HEK293 (cell line): ENCODE data around the gene SLC35A2.

Experiments used
- ATF2 ChIP-seq: fragments of 450-650 bp; formaldehyde crosslinking; IDR thresholded peaks from 2 replicates; pipeline ENCODE4 v1.5.1; 2016; ENCODE audit warnings: missing biosample characterization, missing genetic modification characterization, low read depth
- GLIS2 ChIP-seq: fragments of 450-650 bp; formaldehyde crosslinking; IDR thresholded peaks from 2 replicates; pipeline ENCODE4 v1.5.1; 2016; ENCODE audit warnings: missing biosample characterization, missing genetic modification characterization
- KLF10 ChIP-seq: fragments of 450-650 bp; IDR thresholded peaks from 2 replicates; pipeline ENCODE4 v1.5.1; 2018; ENCODE audit warnings: missing biosample characterization, mild to moderate bottlenecking, missing genetic modification characterization
- KLF16 ChIP-seq: fragments of 450-650 bp; formaldehyde crosslinking; IDR thresholded peaks from 2 replicates; pipeline ENCODE4 v1.5.1; 2017; ENCODE audit warnings: missing biosample characterization, missing genetic modification characterization
- KLF8 ChIP-seq: fragments of 450-650 bp; formaldehyde crosslinking; IDR thresholded peaks from 2 replicates; pipeline ENCODE4 v1.5.1; 2016; ENCODE audit warnings: missing biosample characterization, missing genetic modification characterization
- MYNN ChIP-seq: fragments of 450-650 bp; formaldehyde crosslinking; IDR thresholded peaks from 2 replicates; pipeline ENCODE4 v1.5.1; 2016; ENCODE audit warnings: missing biosample characterization, missing genetic modification characterization, borderline replicate concordance
- OVOL3 ChIP-seq: fragments of 450-650 bp; formaldehyde crosslinking; IDR thresholded peaks from 2 replicates; pipeline ENCODE4 v1.5.1; 2016; ENCODE audit warnings: missing biosample characterization, missing genetic modification characterization
- REPIN1 ChIP-seq: fragments of 450-650 bp; formaldehyde crosslinking; IDR thresholded peaks from 2 replicates; pipeline ENCODE4 v1.5.1; 2017; ENCODE audit warnings: missing biosample characterization, missing genetic modification characterization, low read depth
- SCRT2 ChIP-seq: fragments of 450-650 bp; formaldehyde crosslinking; IDR thresholded peaks from 2 replicates; pipeline ENCODE4 v1.5.1; 2016; ENCODE audit warnings: missing biosample characterization, missing genetic modification characterization
- SP3 ChIP-seq: fragments of 450-650 bp; formaldehyde crosslinking; IDR thresholded peaks from 2 replicates; pipeline ENCODE4 v1.5.1; 2016; ENCODE audit warnings: missing biosample characterization, missing genetic modification characterization
- SP7 ChIP-seq: fragments of 450-650 bp; formaldehyde crosslinking; IDR thresholded peaks from 2 replicates; pipeline ENCODE4 v1.5.1; 2016; ENCODE audit warnings: missing biosample characterization, missing genetic modification characterization
- TRIM28 ChIP-seq: IDR thresholded peaks from 2 replicates; pipeline ENCODE4 v1.6.1; 2011; ENCODE audit warnings: low read length, control low read depth, borderline replicate concordance
- ZBTB49 ChIP-seq: fragments of 450-650 bp; formaldehyde crosslinking; IDR thresholded peaks from 2 replicates; pipeline ENCODE4 v1.5.1; 2016; ENCODE audit warnings: missing biosample characterization, missing genetic modification characterization, low read depth
- ZBTB8A ChIP-seq: fragments of 450-650 bp; formaldehyde crosslinking; IDR thresholded peaks from 2 replicates; pipeline ENCODE4 v1.5.1; 2016; ENCODE audit warnings: missing biosample characterization, missing genetic modification characterization
- ZNF10 ChIP-seq: fragments of 450-650 bp; formaldehyde crosslinking; IDR thresholded peaks from 2 replicates; pipeline ENCODE4 v1.5.1; 2017; ENCODE audit warnings: missing biosample characterization, missing genetic modification characterization
- ZNF114 ChIP-seq: fragments of 450-650 bp; formaldehyde crosslinking; IDR thresholded peaks from 2 replicates; pipeline ENCODE4 v1.5.0; 2017; ENCODE audit warnings: missing biosample characterization, missing genetic modification characterization
- ZNF2 ChIP-seq: fragments of 450-650 bp; formaldehyde crosslinking; IDR thresholded peaks from 2 replicates; pipeline ENCODE4 v1.5.1; 2016; ENCODE audit warnings: missing biosample characterization, missing genetic modification characterization
- ZNF202 ChIP-seq: fragments of 450-650 bp; formaldehyde crosslinking; IDR thresholded peaks from 2 replicates; pipeline ENCODE4 v1.5.1; 2016; ENCODE audit warnings: missing biosample characterization, missing genetic modification characterization, borderline replicate concordance
- ZNF280D ChIP-seq: fragments of 450-650 bp; formaldehyde crosslinking; IDR thresholded peaks from 2 replicates; pipeline ENCODE4 v1.5.1; 2016; ENCODE audit warnings: missing biosample characterization, missing genetic modification characterization
- ZNF366 ChIP-seq: fragments of 450-650 bp; formaldehyde crosslinking; conservative IDR thresholded peaks from 2 replicates; pipeline ENCODE4 v1.5.1; 2016; ENCODE audit warnings: missing biosample characterization, missing genetic modification characterization
- ZNF510 ChIP-seq: fragments of 450-650 bp; formaldehyde crosslinking; IDR thresholded peaks from 2 replicates; pipeline ENCODE4 v1.5.1; 2018; ENCODE audit warnings: mild to moderate bottlenecking, missing genetic modification characterization, missing biosample characterization; ENCODE audit not compliant: insufficient replicate concordance
- ZNF555 ChIP-seq: fragments of 450-650 bp; formaldehyde crosslinking; conservative IDR thresholded peaks from 2 replicates; pipeline ENCODE4 v1.5.1; 2017; ENCODE audit warnings: missing biosample characterization, mild to moderate bottlenecking, missing genetic modification characterization, inconsistent platforms
- ZNF560 ChIP-seq: fragments of 450-650 bp; formaldehyde crosslinking; IDR thresholded peaks from 2 replicates; pipeline ENCODE4 v1.5.1; 2017; ENCODE audit warnings: missing biosample characterization, missing genetic modification characterization, borderline replicate concordance
- ZNF610 ChIP-seq: fragments of 450-650 bp; formaldehyde crosslinking; IDR thresholded peaks from 2 replicates; pipeline ENCODE4 v1.5.1; 2016; ENCODE audit warnings: missing biosample characterization, missing genetic modification characterization, borderline replicate concordance
- ZNF639 ChIP-seq: fragments of 450-650 bp; formaldehyde crosslinking; IDR thresholded peaks from 2 replicates; pipeline ENCODE4 v1.5.1; 2016; ENCODE audit warnings: missing biosample characterization, missing genetic modification characterization
- ZNF670 ChIP-seq: fragments of 450-650 bp; formaldehyde crosslinking; IDR thresholded peaks from 2 replicates; pipeline ENCODE4 v1.5.1; 2016; ENCODE audit warnings: missing biosample characterization, missing genetic modification characterization, low read depth
- ZNF701 ChIP-seq: fragments of 450-650 bp; formaldehyde crosslinking; IDR thresholded peaks from 2 replicates; pipeline ENCODE4 v1.5.1; 2016; ENCODE audit warnings: missing biosample characterization, missing genetic modification characterization
- ZNF707 ChIP-seq: fragments of 450-650 bp; formaldehyde crosslinking; IDR thresholded peaks from 2 replicates; pipeline ENCODE4 v1.5.1; 2016; ENCODE audit warnings: missing biosample characterization, missing genetic modification characterization
- ZNF785 ChIP-seq: fragments of 450-650 bp; formaldehyde crosslinking; IDR thresholded peaks from 2 replicates; pipeline ENCODE4 v1.5.1; 2016; ENCODE audit warnings: missing biosample characterization, missing genetic modification characterization
- ZSCAN23 ChIP-seq: fragments of 450-650 bp; formaldehyde crosslinking; IDR thresholded peaks from 2 replicates; pipeline ENCODE4 v1.5.1; 2016; ENCODE audit warnings: missing biosample characterization, missing genetic modification characterization
- TF ChIP-seq, protein P1 (sequence below): fragments of 450-650 bp; formaldehyde crosslinking; IDR thresholded peaks from 2 replicates; pipeline ENCODE4 v1.5.1; 2016; ENCODE audit warnings: missing biosample characterization, missing genetic modification characterization

Gene SLC35A2

DNA sequence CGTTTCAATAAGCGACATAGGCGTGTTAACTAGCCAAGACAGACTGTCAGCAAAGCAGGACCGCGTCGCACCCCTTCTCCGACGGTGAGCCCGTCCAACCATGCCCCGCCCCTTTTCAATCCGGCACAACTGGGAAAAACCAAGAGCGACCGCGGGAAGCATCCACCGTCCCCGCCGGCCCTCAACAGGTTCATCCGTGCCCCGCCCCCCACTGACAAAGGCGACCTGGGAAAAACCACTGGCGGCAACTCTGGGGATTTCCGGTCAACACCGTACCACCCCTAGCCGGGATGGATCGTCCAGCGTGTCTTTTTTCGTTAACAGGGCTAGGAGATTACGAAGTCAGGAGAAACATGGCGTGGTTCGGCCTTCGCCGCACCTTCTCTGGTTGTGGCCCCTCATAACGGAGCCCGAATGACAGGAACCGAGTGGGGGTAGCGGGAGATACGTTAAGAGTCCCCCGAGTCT is 14.3 kb downstream of the SLC35A2 start (continued):
- TF ChIP-seq ZNF280D (tag by site-specific recombination), result no peak
- TF ChIP-seq ZNF610 (tag by site-specific recombination), result peak; percentile 19; the same call in 1 of the 2 replicates
- peak; percentile 58; the same call in 1 of the 2 replicates for TF ChIP-seq OVOL3 (tag by site-specific recombination)
- no peak for TF ChIP-seq ZNF202
- no peak for TF ChIP-seq ZNF707 (tag by site-specific recombination)
- TF ChIP-seq KLF8, result peak; percentile 49; the same call in 1 of the 2 replicates
- TF ChIP-seq ZNF10, result peak; percentile 61; the same call in 1 of the 2 replicates
- TF ChIP-seq ZNF2 (tag by site-specific recombination), result no peak
- peak; percentile 34; the same call in 1 of the 2 replicates for TF ChIP-seq REPIN1 (tag by site-specific recombination)
- TF ChIP-seq ZNF510 (tag by site-specific recombination), result no peak
- 0 out of 2 replicates have a peak, but pooled peaks have one; percentile 3 for TF ChIP-seq ZBTB8A (tag by site-specific recombination)
- peak; percentile 100 for TF ChIP-seq SCRT2 (tag by site-specific recombination)
- no peak for TF ChIP-seq ZNF366 (tag by site-specific recombination)
- peak; percentile 46; the same call in 1 of the 2 replicates for TF ChIP-seq SP7 (tag by site-specific recombination)
- no peak for TF ChIP-seq ATF2
- TF ChIP-seq ZBTB49 (tag by site-specific recombination), result no peak
- TF ChIP-seq MYNN (tag by site-specific recombination), result peak; percentile 61; the same call in 1 of the 2 replicates
- TF ChIP-seq GLIS2 (tag by site-specific recombination), result no peak
- no peak for TF ChIP-seq ZNF701
- TF ChIP-seq KLF16, result peak; percentile 52; the same call in 1 of the 2 replicates
- no peak for TF ChIP-seq ZNF114 (tag by site-specific recombination)
- TF ChIP-seq ZNF785 (tag by site-specific recombination), result no peak
- TF ChIP-seq SP3, result peak; percentile 32
- no peak for TF ChIP-seq ZNF670 (tag by site-specific recombination)
- TF ChIP-seq, protein P1, sequence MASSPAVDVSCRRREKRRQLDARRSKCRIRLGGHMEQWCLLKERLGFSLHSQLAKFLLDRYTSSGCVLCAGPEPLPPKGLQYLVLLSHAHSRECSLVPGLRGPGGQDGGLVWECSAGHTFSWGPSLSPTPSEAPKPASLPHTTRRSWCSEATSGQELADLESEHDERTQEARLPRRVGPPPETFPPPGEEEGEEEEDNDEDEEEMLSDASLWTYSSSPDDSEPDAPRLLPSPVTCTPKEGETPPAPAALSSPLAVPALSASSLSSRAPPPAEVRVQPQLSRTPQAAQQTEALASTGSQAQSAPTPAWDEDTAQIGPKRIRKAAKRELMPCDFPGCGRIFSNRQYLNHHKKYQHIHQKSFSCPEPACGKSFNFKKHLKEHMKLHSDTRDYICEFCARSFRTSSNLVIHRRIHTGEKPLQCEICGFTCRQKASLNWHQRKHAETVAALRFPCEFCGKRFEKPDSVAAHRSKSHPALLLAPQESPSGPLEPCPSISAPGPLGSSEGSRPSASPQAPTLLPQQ (tag by site-specific recombination), result no peak
- TF ChIP-seq ZNF555 (tag by site-specific recombination), result no peak
- 0 out of 2 replicates have a peak, but pooled peaks have one; percentile 24 for TF ChIP-seq ZNF639
- TF ChIP-seq TRIM28, result no peak
- TF ChIP-seq ZNF560 (tag by site-specific recombination), result no peak
- TF ChIP-seq KLF10, result peak; percentile 45; the same call in 1 of the 2 replicates
- TF ChIP-seq ZSCAN23 (tag by site-specific recombination), result no peak
